Measurements from ENCODE around the gene FBXL13.
"Not testable (repeated sequence)": the region's sequence is repeated elsewhere in the genome, so short reads cannot be mapped to it uniquely, and the experiment has no call there.

The FBXL13 gene

GRCh38 chr7:102982235-102982634, 92.4 kb downstream of the FBXL13 start:
- H3K4me1 Mint-ChIP-seq (ENCODE audit: low read depth in 2 of 2), result no peaks in the 10 kb centered on the region
- no peak overlapping the region for H3K4me3 Mint-ChIP-seq
- no peak for DNase-seq
- no peaks in the 10 kb centered on the region for H3K36me3 Mint-ChIP-seq (ENCODE audit: insufficient read depth)
- no peak for ATAC-seq (replicated peaks)
- no peaks in the 10 kb centered on the region for H3K9me3 Mint-ChIP-seq
- H3K27ac Mint-ChIP-seq, result no peak overlapping the region
- peaks cover 0 to 7% of the 10 kb centered on the region in 2 donors for H3K27me3 Mint-ChIP-seq

GRCh38 chr7:102981451-102981850, 93.1 kb downstream of the FBXL13 start:
- Mint-ChIP-seq H3K36me3 (ENCODE audit: insufficient read depth) (no peaks in the 10 kb centered on the region), H3K4me3 (no peak overlapping the region), H3K27ac (no peak overlapping the region), H3K9me3 (no peaks in the 10 kb centered on the region), H3K4me1 (ENCODE audit: low read depth in 2 of 2) (no peaks in the 10 kb centered on the region), H3K27me3 (peaks cover 6 to 13% of the 10 kb centered on the region in 2 donors)
- ATAC-seq (replicated peaks) (no peak), DNase-seq (no peak)

DNA sequence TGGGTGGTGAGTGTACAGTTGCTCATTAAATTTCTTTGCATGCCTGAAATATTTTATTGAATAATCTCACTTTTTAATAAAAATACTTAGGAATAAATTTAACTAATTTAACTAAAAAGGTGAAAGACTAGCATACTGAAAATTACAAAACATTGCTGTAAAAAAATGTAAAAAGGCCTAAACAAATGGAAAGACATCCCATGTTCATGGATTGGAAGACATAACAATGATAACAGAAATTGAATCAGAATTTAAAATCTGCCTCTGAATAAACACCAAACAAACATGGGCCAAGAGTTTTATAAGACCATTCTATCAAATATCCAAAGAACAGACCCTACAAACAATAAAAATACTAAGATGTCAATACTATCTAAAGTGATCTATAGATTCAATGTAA, 94.9 kb downstream of the FBXL13 start:
- no peak for DNase-seq
- ATAC-seq (replicated peaks), result no peak
- Mint-ChIP-seq H3K27me3 (peaks cover 18 to 21% of the 10 kb centered on the region in 2 donors), H3K9me3 (no peaks in the 10 kb centered on the region), H3K27ac (no peak overlapping the region), H3K4me1 (ENCODE audit: low read depth in 2 of 2) (no peaks in the 10 kb centered on the region), H3K36me3 (ENCODE audit: insufficient read depth) (no peaks in the 10 kb centered on the region), H3K4me3 (no peak overlapping the region)

DNA sequence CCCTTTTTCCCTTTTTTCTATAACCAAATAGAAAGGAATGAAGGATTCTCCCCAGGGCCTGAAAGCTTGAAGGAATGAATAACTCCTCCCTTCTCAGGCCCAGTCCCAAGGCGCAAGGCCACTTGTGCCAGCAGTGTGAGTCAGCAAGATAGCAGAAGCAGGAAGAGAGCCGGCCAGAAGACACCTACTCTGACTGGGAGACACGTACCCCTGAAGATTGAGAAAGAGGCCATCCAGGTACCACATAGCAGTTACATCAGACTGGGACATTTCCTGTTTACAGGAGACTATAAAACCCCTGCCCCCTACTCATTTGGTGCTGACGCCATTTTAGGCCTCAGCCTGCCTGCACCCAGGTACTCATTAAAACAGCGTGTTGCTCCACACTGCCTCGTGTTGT, 96.3 kb downstream of the FBXL13 start:
- Mint-ChIP-seq H3K27ac (no peak overlapping the region), H3K9me3 (no peaks in the 10 kb centered on the region), H3K27me3 (peaks cover 18 to 21% of the 10 kb centered on the region in 2 donors), H3K4me3 (no peak overlapping the region), H3K36me3 (ENCODE audit: insufficient read depth) (no peaks in the 10 kb centered on the region), H3K4me1 (ENCODE audit: low read depth in 2 of 2) (no peaks in the 10 kb centered on the region)
- ATAC-seq (replicated peaks) (no peak), DNase-seq (no peak)

DNA sequence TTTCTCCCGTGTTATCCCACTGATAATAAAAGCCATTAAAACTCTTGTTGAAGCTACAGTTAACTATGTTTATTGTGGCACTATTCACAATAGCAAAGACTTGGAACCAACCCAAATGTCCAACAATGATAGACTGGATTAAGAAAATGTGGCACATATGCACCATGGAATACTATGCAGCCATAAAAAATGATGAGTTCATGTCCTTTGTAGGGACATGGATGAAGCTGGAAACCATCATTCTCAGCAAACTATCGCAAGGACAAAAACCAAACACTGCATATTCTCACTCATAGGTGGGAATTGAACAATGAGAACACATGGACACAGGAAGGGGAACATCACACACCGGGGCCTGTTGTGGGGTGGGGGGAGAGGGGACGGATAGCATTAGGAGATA, 97.0 kb downstream of the FBXL13 start:
- ATAC-seq (replicated peaks), result not testable (repeated sequence)

GRCh38 chr7:102976493-102976892, 98.1 kb downstream of the FBXL13 start:
- DNase-seq, result no peak
- Mint-ChIP-seq H3K4me1 (ENCODE audit: low read depth in 2 of 2) (no peaks in the 10 kb centered on the region), H3K27ac (no peak overlapping the region)

More for the DNA sequence above, 97.0 kb downstream of the FBXL13 start:
- not testable (repeated sequence) for H3K27ac Mint-ChIP-seq; H3K4me1 Mint-ChIP-seq (ENCODE audit: low read depth in 2 of 2); DNase-seq; H3K9me3 Mint-ChIP-seq; H3K36me3 Mint-ChIP-seq (ENCODE audit: insufficient read depth); H3K4me3 Mint-ChIP-seq
- H3K27me3 Mint-ChIP-seq, result peaks cover 18 to 21% of the 10 kb centered on the region in 2 donors

DNA sequence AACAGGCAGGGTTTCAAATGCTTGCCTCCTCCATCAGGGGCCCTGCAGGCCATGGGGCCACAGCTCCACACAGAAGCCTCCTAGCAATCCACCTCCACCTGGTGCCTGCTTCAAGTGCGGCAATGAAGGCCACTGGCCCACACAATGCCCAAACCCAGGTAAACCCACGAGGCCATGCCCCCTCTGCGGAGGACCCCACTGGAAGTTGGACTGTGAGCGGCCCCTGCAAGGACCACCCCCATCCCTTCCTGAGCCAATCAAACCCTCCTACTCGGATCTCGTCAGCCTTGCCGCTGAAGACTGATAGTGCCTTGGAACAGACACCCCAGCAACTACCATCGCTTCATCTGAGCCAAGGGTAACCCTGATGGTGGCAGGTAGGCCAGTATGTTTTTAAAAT, 98.7 kb downstream of the FBXL13 start:
- H3K27ac Mint-ChIP-seq, result no peak overlapping the region
- DNase-seq (no peak), ATAC-seq (replicated peaks) (no peak)
- H3K4me3 Mint-ChIP-seq, result no peak overlapping the region
- H3K36me3 Mint-ChIP-seq (ENCODE audit: insufficient read depth), result no peaks in the 10 kb centered on the region
- peaks cover 18 to 21% of the 10 kb centered on the region in 2 donors for H3K27me3 Mint-ChIP-seq
- H3K4me1 Mint-ChIP-seq (ENCODE audit: low read depth in 2 of 2), result no peaks in the 10 kb centered on the region
- no peaks in the 10 kb centered on the region for H3K9me3 Mint-ChIP-seq

More at GRCh38 chr7:102976493-102976892, 98.1 kb downstream of the FBXL13 start:
- H3K4me3 Mint-ChIP-seq, result no peak overlapping the region
- ATAC-seq (replicated peaks), result no peak
- H3K27me3 Mint-ChIP-seq, result peaks cover 18 to 21% of the 10 kb centered on the region in 2 donors
- no peaks in the 10 kb centered on the region for H3K36me3 Mint-ChIP-seq (ENCODE audit: insufficient read depth)
- no peaks in the 10 kb centered on the region for H3K9me3 Mint-ChIP-seq

- Mint-ChIP-seq H3K36me3 (ENCODE audit: insufficient read depth) (no peaks in the 10 kb centered on the region), H3K9me3 (no peaks in the 10 kb centered on the region), H3K4me1 (ENCODE audit: low read depth in 2 of 2) (no peaks in the 10 kb centered on the region), H3K4me3 (no peak overlapping the region), H3K27me3 (peaks cover 18 to 21% of the 10 kb centered on the region in 2 donors), H3K27ac (no peak overlapping the region)
- no peak for ATAC-seq (replicated peaks)
- DNase-seq, result no peak
These were observed 100.0 kb downstream of the FBXL13 start for GRCh38 chr7:102974366-102975236.

- no peak overlapping the region for H3K4me3 Mint-ChIP-seq
- no peaks in the 10 kb centered on the region for H3K9me3 Mint-ChIP-seq
- H3K36me3 Mint-ChIP-seq (ENCODE audit: insufficient read depth), result no peaks in the 10 kb centered on the region
- DNase-seq, result no peak
- H3K27me3 Mint-ChIP-seq, result peaks cover 18 to 21% of the 10 kb centered on the region in 2 donors
- no peaks in the 10 kb centered on the region for H3K4me1 Mint-ChIP-seq (ENCODE audit: low read depth in 2 of 2)
- no peak for ATAC-seq (replicated peaks)
- H3K27ac Mint-ChIP-seq, result no peak overlapping the region
These were observed 101.3 kb downstream of the FBXL13 start for GRCh38 chr7:102973096-102973802.

DNA sequence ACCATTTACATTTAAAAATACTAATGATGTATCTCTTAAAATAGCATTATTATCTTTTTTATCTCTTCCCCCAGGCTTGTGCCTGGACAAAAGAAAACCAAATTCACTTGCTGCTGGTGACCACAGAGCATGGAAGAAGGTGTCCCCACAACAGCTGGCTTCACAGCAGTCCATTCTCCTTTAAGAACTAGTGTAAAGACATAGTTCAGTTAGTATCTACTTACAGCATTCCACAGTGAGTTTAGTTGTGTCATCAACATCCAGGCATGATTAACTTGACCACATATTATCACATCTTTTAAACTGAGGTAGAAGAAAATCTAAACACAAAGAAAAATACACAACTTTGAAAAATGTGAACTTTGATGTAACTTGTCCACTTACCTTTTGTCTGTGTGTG, 106.8 kb downstream of the FBXL13 start:
- ATAC-seq (replicated peaks) (no peak), DNase-seq (no peak)
- no peak overlapping the region for H3K4me3 Mint-ChIP-seq
- no peaks in the 10 kb centered on the region for H3K4me1 Mint-ChIP-seq (ENCODE audit: low read depth in 2 of 2)
- no peaks in the 10 kb centered on the region for H3K36me3 Mint-ChIP-seq (ENCODE audit: insufficient read depth)
- no peaks in the 10 kb centered on the region for H3K27me3 Mint-ChIP-seq
- no peaks in the 10 kb centered on the region for H3K9me3 Mint-ChIP-seq
- H3K27ac Mint-ChIP-seq, result no peak overlapping the region

DNA sequence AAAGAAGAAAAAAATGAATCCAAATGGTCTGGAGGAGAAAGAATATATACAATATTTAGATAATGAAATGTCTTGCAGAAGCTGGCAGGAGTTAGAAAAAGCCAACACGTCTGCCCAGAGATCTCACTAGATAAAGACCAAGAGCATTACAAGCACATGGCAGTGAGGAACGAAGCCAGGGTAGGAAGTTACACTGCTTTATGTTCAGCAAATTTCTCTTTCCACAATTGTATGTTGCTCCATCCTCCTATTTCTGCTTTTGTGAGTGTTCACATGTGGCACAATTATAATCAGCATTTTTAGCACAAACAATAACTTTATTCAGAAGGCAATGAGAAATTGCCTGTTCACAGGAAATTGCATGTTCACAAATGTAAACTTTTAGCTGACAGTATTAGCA, 108.1 kb downstream of the FBXL13 start:
- H3K9me3 Mint-ChIP-seq, result no peaks in the 10 kb centered on the region
- no peak overlapping the region for H3K4me3 Mint-ChIP-seq
- no peaks in the 10 kb centered on the region for H3K4me1 Mint-ChIP-seq (ENCODE audit: low read depth in 2 of 2)
- H3K27me3 Mint-ChIP-seq, result no peaks in the 10 kb centered on the region
- H3K27ac Mint-ChIP-seq, result no peak overlapping the region
- DNase-seq (no peak), ATAC-seq (replicated peaks) (no peak)
- no peaks in the 10 kb centered on the region for H3K36me3 Mint-ChIP-seq (ENCODE audit: insufficient read depth)

DNA sequence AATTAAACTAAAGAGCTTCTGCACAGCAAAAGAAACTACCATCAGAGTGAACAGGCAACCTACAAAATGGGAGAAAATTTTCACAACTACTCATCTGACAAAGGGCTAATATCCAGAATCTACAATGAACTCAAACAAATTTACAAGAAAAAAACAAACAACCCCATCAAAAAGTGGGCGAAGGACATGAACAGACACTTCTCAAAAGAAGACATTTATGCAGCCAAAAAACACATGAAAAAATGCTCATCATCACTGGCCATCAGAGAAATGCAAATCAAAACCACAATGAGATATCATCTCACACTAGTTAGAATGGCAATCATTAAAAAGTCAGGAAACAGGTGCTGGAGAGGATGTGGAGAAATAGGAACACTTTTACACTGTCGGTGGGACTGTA, 112.6 kb downstream of the FBXL13 start:
- not testable (repeated sequence) for H3K27ac Mint-ChIP-seq; H3K4me1 Mint-ChIP-seq (ENCODE audit: low read depth in 2 of 2); DNase-seq; H3K27me3 Mint-ChIP-seq; H3K36me3 Mint-ChIP-seq (ENCODE audit: insufficient read depth); H3K4me3 Mint-ChIP-seq; H3K9me3 Mint-ChIP-seq; ATAC-seq (replicated peaks)

GRCh38 chr7:102958004-102958403, 116.6 kb downstream of the FBXL13 start:
- not testable (repeated sequence) for H3K9me3 Mint-ChIP-seq; H3K27ac Mint-ChIP-seq; ATAC-seq (replicated peaks); H3K4me3 Mint-ChIP-seq; H3K4me1 Mint-ChIP-seq (ENCODE audit: low read depth in 2 of 2); H3K36me3 Mint-ChIP-seq (ENCODE audit: insufficient read depth); DNase-seq
- H3K27me3 Mint-ChIP-seq, result peaks cover 0 to 12% of the 10 kb centered on the region in 2 donors

DNA sequence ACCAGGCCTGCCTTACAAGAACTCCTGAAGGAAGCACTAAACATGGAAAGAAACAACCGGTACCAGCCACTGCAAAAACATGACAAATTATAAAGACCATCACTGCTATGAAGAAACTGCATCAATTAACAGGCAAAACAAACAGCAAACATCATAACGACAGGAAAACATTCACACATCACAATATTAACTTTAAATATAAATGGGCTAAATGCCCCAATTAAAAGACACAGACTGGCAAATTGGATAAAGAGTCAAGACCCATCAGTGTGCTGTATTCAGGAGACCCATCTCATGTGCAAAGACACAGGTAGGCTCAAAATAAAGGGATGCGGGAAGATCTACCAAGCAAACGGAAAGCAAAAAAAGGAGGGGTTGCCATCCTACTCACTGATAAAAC, 120.2 kb downstream of the FBXL13 start:
- H3K27me3 Mint-ChIP-seq, result peaks cover 7 to 12% of the 10 kb centered on the region in 2 donors
- not testable (repeated sequence) for H3K27ac Mint-ChIP-seq; ATAC-seq (replicated peaks); H3K36me3 Mint-ChIP-seq (ENCODE audit: insufficient read depth); H3K4me1 Mint-ChIP-seq (ENCODE audit: low read depth in 2 of 2); H3K4me3 Mint-ChIP-seq; DNase-seq; H3K9me3 Mint-ChIP-seq
